Lung (tissue), 12 donors: ENCODE data around the gene AGBL3. TPM values are rescaled to one million over a fixed set of nuclear protein-coding genes. Genes with fewer than 3 reads are reported as not detected.

ENCODE experiments used
- ATAC-seq: fragments of 200-7000 bp; cut with Tn5 transposase; one replicate; pipeline ENCODE4 v1.9.1; 2020; ENCODE audit warnings: moderate number of reproducible peaks; ENCODE audit not compliant: insufficient read depth, low FRiP score
- DNase-seq, 3 donors: peaks; one replicate each; pipeline ENCODE4 v3.0.0-alpha.2; 2013 to 2017
- H3K27ac ChIP-seq, 2 donors: one replicate each; pipeline ENCODE4 v1.5.1; 2013; ENCODE audit warnings: mild to moderate bottlenecking in 2 of 2, moderate library complexity in 2 of 2, control low read depth in 1 of 2, inconsistent platforms in 1 of 2, low read depth in 1 of 2, low read length in 1 of 2
- H3K27me3 ChIP-seq, 3 donors: one replicate each; pipeline ENCODE4 v1.5.1; 2013; ENCODE audit warnings: low read length in 2 of 3; ENCODE audit not compliant: control insufficient read depth in 3 of 3, insufficient read depth in 3 of 3
- H3K36me3 ChIP-seq, 4 donors: one replicate each; pipeline ENCODE4 v1.5.1; 2013; ENCODE audit warnings: low read length in 4 of 4, mild to moderate bottlenecking in 1 of 4, moderate library complexity in 1 of 4; ENCODE audit not compliant: control insufficient read depth in 4 of 4, insufficient read depth in 4 of 4
- H3K4me1 ChIP-seq, 5 donors: one replicate each; pipeline ENCODE4 v1.5.1; 2013; ENCODE audit warnings: low read length in 5 of 5, mild to moderate bottlenecking in 2 of 5, moderate library complexity in 1 of 5; ENCODE audit not compliant: control insufficient read depth in 5 of 5, insufficient read depth in 5 of 5
- H3K4me3 ChIP-seq: one replicate; pipeline ENCODE4 v1.5.1; 2013; ENCODE audit warnings: mild to moderate bottlenecking, control low read depth, moderate library complexity
- H3K9ac ChIP-seq, 2 donors: one replicate each; pipeline ENCODE4 v1.5.1; 2013; ENCODE audit warnings: low read length in 2 of 2, control low read depth in 1 of 2; ENCODE audit not compliant: insufficient read depth in 1 of 2
- H3K9me3 ChIP-seq, 4 donors: one replicate each; pipeline ENCODE4 v1.5.1; 2013; ENCODE audit warnings: low read length in 3 of 4, mild to moderate bottlenecking in 1 of 4, moderate library complexity in 1 of 4; ENCODE audit not compliant: control insufficient read depth in 4 of 4, insufficient read depth in 3 of 4
- CTCF ChIP-seq: IDR thresholded peaks from 2 replicates; pipeline ENCODE4 v1.5.1; 2012; ENCODE audit warnings: mild to moderate bottlenecking; ENCODE audit errors: control extremely low read depth, extremely low read depth
- WGBS, 2 donors: extraction: QIAGEN DNeasy Blood & Tissue Kit; methylation state at CpG; one replicate each; pipeline ENCODE4 v1.1.7; 2013; 5-methylcytosine and 5-hydroxymethylcytosine counted together
- polyA plus RNA-seq, 2 donors: library from polyadenylated mRNA; stranded (reverse); fragments of 200-250 nt; gene quantifications; one replicate each; pipeline ENCODE4 v1.2.1, GENCODE V29; 2013
- total RNA-seq, 2 donors: library from RNA; depleted of rRNA in 1 of 2; stranded (reverse); fragments of >200 nt in 1 of 2; gene quantifications; one replicate each; pipeline ENCODE4 v1.2.1, GENCODE V29; 2014 to 2021
- donor health status: control.
- donor health status: control.
- donor health status: Bipolar disorder and iron deficiency.
- donor health status: healthy.
- donor health status: DM: yes; HTN: yes; CAD: no.

Gene AGBL3
- total and polyA plus RNA-seq, 4 donors = 1.3 to 5.2 (median 2.8) TPM

DNA sequence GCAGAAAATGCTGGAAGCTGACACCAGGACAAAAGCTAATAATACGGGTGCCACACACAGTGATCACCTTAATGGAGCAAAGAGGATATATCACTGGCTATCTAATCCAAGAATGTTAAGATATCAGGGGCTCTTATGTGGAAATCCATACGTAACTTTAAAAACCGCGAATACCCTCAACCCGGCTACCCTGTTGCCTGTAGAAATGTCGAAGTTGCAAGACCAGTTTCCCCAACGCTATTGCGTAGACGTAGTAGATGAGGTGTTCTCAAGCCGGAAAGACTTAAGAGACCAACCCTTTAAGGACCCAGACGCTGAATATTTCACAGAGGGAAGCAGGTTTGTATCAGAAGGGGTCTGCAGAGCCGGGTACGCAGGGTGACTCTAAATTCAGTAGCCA lies 192.1 kb downstream of the AGBL3 start:
- peaks cover 8 to 24% (median 18%) of the 10 kb centered on the region in 4 donors for H3K36me3 ChIP-seq
- ATAC-seq (no peak), DNase-seq (peak; percentile 46 to 73 (median 52))
- no peak overlapping the region for H3K9ac ChIP-seq
- H3K27me3 ChIP-seq = no peaks in the 10 kb centered on the region
- H3K9me3 ChIP-seq = peaks cover 6 to 19% (median 12%) of the 10 kb centered on the region in 4 donors
- 72 to 86% methylated on average over 13 of the region's 13 CpGs for WGBS, 2 donors
- no peak for TF ChIP-seq CTCF
- no peak overlapping the region for H3K4me3 ChIP-seq
- peak overlapping the region in 1 of 2 donors; percentile 56 for H3K27ac ChIP-seq
- H3K4me1 ChIP-seq = no peaks in the 10 kb centered on the region

DNA sequence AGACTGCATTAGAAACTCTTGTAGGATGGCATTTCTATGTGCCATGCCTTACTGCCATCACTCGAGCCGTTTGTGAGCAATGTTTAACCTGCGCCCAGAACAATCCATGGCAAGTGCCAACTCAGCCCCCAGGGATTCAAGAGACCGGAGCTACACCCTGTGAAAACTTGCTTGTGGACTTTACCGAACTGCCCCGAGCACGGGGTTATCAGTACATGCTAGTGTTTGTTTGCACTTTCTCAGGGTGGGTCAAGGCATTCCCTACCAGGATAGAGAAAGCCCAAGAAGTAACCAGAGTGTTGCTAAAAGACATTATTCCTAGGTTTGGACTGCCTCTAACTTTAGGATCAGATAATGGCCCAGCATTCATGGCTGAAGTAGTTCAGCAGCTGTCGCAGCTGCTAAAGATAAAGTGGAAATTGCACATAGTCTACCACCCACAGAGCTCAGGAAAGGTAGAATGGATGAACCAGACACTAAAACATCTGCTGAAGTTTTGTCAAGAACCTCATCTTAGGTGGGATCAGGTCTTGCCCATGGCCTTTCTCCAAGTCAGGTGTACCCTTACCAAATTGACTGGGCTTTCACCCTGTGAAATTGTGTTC lies 193.1 kb downstream of the AGBL3 start:
- Histone ChIP-seq H3K9ac (no peak overlapping the region), H3K9me3 (peaks cover 6 to 19% (median 13%) of the 10 kb centered on the region in 4 donors), H3K27me3 (no peaks in the 10 kb centered on the region), H3K36me3 (peaks cover 17 to 35% (median 24%) of the 10 kb centered on the region in 4 donors), H3K4me1 (no peaks in the 10 kb centered on the region), H3K4me3 (no peak overlapping the region), H3K27ac (no peak overlapping the region)
- ATAC-seq (no peak), DNase-seq (no peak)
- 73 to 88% methylated on average over 8 of the region's 8 CpGs for WGBS, 2 donors
- no peak for TF ChIP-seq CTCF

DNA sequence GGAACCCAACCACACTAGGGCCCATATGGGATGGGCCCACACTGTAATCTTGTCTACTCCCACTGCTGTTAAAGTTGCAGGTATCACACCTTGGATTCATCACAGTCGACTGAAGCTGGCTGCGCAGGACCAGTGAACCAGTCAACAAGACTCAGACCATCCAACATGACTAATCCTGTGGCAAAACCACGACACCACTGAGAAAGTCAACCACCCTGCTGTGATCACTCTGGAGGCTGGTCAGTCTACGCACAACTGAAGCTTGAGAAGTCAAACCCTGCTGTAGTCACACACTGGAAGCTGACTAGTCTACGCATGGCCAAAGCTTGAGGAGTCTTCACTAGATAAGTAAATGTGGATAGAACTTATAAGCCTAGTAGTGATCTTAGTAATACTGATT lies 193.8 kb downstream of the AGBL3 start:
- TF ChIP-seq CTCF = no peak
- H3K27ac ChIP-seq = no peak overlapping the region
- H3K27me3 ChIP-seq = no peaks in the 10 kb centered on the region
- peaks cover 6 to 19% (median 13%) of the 10 kb centered on the region in 4 donors for H3K9me3 ChIP-seq
- no peaks in the 10 kb centered on the region for H3K4me1 ChIP-seq
- DNase-seq (no peak), ATAC-seq (no peak)
- no peak overlapping the region for H3K9ac ChIP-seq
- WGBS, 2 donors = 95% methylated on average over 5 of the region's 5 CpGs
- peaks cover 19 to 37% (median 26%) of the 10 kb centered on the region in 4 donors for H3K36me3 ChIP-seq
- no peak overlapping the region for H3K4me3 ChIP-seq
